ENCODE results near the gene FITM1.

GRCh38 chr14:24172871-24173281, 42.4 kb downstream of the FITM1 start:
- TF ChIP-seq CTCF (IDR thresholded peaks at IDR 0.05; ENCODE audit: low read length): no peak
- no peak for TF ChIP-seq EZH2 (optimal IDR thresholded peaks at IDR 0.05; ENCODE audit: low read depth, low read length)
